HuH-7 (cell line): ENCODE results near the gene KIAA0319L.
"Not testable (repeated sequence)": the region's sequence is repeated elsewhere in the genome, so short reads cannot be mapped to it uniquely, and the experiment has no call there.

Experiments used
- DNase-seq: peaks from one replicate; pipeline ENCODE4 v3.0.0; 2011; ENCODE audit warnings: low spot score

The KIAA0319L gene

DNA sequence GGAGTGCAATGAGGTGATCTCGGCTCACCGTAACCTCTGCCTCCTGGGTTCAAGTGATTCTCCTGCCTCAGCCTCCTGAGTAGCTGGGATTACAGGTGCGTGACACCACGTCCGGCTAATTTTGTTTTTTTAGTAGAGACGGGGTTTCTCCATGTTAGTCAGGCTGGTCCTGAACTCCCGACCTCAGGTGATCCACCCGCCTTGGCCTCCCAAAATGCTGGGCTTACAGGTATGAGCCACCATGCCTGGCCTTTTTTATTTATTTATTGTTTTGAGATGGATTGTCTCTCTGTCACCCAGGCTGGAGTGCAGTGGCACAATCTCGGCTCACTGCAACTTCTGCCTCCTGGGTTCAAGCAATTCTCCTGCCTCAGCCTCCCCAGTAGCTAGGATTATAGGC, 24.4 kb upstream of the KIAA0319L start:
- DNase-seq, result not testable (repeated sequence)

DNA sequence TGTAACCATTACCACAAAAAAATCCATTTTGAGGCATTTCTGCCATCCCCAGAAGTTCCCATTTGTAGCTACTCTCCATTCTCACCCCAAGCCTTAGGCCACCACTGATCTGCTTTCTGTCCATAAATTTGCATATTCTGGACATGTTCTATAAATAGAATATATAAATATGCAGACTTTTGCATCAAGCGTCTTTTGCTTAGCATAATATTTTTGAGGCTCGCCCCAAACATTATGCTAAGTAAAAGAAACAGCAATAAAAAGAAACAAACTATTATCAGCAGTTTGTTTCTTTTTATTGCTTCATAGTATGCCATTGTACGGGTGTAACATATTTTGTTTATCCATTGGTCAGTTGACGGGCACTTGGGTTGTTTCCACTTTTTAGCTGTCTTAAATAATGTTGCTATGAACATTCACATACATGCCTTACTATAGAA, 23.8 kb upstream of the KIAA0319L start:
- no peak for DNase-seq

DNA sequence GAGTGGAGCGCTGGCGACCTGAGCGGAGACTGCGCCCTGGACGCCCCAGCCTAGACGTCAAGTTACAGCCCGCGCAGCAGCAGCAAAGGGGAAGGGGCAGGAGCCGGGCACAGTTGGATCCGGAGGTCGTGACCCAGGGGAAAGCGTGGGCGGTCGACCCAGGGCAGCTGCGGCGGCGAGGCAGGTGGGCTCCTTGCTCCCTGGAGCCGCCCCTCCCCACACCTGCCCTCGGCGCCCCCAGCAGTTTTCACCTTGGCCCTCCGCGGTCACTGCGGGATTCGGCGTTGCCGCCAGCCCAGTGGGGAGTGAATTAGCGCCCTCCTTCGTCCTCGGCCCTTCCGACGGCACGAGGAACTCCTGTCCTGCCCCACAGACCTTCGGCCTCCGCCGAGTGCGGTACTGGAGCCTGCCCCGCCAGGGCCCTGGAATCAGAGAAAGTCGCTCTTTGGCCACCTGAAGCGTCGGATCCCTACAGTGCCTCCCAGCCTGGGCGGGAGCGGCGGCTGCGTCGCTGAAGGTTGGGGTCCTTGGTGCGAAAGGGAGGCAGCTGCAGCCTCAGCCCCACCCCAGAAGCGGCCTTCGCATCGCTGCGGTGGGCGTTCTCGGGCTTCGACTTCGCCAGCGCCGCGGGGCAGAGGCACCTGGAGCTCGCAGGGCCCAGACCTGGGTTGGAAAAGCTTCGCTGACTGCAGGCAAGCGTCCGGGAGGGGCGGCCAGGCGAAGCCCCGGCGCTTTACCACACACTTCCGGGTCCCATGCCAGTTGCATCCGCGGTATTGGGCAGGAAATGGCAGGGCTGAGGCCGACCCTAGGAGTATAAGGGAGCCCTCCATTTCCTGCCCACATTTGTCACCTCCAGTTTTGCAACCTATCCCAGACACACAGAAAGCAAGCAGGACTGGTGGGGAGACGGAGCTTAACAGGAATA, 20.1 kb upstream of the KIAA0319L start:
- DNase-seq, result no peak

DNA sequence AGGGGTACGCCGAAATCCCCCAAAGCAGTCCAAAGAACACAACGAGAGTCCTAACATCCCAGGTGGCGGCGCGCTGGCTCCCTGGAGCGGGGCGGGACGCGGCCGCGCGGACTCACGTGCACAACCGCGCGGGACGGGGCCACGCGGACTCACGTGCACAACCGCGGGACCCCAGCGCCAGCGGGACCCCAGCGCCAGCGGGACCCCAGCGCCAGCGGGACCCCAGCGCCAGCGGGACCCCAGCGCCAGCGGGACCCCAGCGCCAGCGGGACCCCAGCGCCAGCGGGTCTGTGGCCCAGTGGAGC, 19.5 kb upstream of the KIAA0319L start:
- not testable (repeated sequence) for DNase-seq

DNA sequence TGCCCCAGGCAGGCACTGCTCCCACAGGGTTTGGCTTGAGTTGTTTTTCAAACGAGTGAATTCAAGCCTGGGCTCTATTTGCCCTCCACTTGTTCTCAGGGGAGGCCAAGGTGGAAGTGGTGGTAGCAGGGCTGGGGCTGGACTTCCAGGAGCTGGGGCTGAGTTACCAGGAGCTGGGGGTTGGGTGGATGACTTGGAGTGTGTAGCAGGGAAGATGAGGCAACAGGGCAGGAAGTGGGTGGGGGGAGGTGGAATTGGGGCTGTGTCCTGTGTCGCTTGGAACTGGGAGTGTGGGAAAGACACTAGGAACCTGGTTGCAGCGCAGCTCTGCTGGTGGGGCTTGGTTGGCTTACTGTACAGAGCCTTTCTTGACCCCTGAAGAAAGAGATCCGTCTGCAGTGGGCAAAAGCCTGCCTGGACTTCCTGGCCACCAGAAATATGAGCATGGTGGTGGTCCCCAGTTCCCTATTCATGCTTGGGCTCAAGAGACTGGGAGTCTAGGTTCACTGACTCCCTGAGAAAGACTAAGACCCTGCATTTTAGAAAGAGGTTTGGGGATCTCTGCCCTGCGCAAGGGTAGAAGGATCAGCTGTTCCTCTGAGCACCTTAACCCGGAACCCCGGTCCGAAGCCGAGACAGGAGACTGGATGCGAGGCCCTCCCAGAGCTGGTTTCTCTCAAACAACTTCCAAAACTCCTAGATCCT, 19.0 kb upstream of the KIAA0319L start:
- no peak for DNase-seq

DNA sequence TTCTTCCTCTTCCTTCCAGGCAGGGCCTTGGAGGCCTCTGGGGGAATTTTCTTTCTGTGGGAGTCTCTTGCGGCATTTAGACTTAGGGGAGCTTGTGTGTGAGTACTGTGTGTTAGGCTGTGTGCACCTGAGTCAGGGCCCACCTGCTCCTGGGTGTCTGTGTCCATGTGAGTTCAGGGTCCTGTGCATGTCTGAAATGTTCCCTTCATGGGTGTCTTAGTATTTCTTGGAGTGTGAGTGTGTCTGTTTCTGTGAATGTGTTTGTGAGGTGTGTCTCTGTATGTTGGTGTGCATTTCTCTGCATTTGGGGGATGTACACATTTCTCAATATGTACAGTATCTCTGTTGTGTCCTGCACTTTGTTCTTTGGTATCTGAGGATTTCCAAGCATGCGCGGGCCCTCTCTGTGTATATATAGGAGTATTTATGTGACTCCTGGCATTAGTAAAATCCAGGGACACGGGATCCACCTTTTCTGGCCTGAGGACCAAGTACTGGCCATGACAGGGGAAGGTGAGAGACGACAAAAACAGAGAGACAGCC, 18.3 kb upstream of the KIAA0319L start:
- DNase-seq, result no peak

DNA sequence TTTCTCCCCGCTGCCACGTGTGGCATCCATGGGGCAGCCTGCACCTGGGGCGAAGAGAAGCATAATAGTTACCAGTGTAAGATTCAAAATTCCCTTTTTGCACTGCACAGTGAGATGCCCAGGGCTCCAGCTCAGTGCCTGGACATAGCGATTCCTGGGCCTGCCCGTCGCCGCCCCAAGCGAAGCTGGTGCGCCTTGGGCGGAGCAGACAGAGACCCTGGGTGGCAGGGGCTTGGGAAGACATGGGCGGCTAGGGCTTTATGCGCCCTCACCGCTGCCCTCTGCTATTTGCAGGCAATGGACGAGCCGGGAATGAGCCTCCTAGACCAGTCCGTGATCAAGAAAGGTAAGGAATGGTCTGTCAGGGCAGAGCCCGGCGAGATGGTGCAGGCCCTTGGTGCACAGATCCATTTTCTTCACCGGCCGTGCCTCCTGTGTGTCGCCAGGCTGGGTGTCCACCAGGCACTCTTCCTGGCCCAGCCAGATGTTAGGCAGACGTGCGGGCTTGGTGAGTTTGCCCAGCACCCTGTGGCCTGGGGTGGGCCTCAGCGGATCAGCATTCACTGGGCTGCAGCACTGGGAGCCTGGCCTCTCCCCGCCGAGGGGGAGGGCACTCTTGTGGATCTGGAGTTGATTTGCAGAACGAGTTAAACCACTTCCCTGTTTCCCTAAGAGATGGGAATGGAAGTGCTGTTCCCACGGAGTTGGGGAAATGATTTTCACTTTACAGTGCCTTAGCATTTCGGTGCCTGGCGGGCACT, 17.6 kb upstream of the KIAA0319L start:
- no peak for DNase-seq

DNA sequence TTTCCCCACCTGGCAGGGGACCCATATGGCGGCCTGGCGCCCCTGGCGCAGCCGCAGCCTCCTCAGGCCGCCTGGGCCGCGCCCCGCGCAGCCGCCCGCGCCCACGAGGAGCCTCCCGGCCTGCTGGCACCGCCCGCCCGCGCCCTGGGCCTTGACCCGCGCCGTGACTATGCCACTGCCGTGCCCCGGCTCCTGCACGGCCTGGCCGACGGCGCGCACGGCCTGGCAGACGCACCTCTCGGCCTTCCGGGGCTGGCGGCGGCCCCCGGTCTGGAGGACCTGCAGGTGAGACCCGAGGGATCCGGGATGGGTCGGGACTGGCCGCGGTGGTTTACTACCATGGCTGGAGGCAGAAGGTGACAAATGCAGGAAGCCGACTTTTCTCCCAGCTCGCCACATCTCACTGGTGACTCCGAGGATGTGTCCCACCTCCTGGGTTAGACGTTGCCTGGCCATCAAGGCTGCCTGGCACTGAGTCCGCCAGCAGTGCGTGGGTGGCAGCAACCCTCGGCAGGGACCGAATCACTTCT, 17.0 kb upstream of the KIAA0319L start:
- DNase-seq, result no peak

DNA sequence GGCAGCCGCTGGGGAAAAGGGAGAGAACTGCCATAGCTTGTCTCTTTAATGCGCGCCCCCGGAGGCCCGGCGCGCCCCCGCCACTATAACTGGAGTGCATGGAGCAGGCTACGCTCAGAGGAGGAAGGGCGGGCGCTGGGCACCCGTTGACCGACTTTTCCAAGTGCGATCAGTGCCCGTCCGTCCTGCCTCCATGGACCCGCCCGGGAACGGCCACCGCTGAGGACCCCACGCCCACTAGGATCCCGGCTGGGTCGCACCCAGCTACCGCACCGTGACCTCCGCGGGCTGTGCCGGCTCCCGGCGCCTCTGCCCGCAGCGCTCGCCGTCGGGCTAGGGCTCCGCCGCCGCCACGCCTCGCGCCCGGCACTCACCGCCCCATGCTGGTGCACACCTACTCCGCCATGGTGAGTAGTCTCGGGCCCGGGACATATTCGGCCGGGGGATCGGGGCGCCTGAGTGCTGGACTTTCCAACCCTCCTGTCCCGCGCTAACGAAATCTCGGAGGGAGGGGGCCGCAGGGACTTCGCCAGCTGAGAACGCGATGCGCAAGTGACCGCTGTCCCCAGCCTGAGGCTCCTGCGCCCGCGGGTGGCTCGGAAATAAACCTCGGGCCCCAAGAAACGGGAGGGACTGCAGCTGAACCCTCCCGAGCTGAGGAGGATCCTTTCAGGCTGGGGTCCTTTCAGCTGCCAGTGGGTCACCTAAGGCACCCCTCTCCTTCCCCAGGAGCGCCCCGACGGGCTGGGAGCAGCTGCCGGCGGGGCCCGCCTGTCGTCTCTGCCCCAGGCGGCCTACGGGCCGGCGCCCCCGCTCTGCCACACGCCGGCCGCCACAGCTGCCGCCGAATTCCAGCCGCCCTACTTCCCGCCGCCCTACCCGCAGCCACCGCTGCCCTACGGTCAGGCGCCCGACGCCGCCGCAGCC, 16.3 kb upstream of the KIAA0319L start, which contains the start of gene TFAP2E:
Gene TFAP2E (plus strand): TSS at position 117 of the 927 bp plus-strand sequence. CDS start 264 bp downstream, at position 381.
- peak; percentile 71 for DNase-seq

DNA sequence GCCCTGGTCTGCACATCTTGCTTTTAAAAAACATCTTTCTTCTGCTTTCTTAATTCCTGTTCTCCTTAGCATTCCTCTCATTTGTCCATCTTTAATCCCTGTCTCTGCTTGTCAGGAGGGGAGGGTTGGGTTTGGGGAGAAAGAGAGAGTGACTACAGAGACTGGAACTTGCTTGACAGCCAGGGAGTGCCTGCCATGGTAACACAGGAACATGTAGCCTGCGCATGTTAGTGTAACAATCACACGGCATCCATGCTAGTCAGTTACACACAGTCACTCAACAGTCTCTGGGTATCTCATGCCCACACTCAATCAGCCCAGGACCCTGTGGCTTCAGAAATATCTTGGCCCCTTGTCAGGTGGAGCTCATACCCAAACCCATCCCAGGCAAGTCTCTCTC, 15.1 kb upstream of the KIAA0319L start:
- no peak for DNase-seq

DNA sequence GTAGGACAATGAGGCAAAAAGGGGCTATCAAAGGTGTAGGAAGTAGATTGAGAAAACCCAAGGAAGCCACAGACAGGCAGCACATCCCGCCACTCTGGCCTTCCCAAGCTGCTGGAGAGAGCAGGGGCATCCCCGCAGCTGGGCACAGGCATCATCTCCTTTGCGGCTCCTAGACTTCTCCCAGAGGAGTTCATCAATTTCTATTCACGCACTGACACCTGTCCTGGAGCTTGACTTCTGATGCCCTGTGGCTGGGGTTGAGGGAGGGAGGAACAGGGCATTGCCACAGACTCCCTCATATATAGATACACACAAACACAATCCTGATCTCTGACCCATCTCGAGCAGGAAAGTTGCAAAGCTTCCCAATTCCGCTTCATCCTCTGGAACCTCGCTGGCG, 14.1 kb upstream of the KIAA0319L start:
- DNase-seq, result no peak

DNA sequence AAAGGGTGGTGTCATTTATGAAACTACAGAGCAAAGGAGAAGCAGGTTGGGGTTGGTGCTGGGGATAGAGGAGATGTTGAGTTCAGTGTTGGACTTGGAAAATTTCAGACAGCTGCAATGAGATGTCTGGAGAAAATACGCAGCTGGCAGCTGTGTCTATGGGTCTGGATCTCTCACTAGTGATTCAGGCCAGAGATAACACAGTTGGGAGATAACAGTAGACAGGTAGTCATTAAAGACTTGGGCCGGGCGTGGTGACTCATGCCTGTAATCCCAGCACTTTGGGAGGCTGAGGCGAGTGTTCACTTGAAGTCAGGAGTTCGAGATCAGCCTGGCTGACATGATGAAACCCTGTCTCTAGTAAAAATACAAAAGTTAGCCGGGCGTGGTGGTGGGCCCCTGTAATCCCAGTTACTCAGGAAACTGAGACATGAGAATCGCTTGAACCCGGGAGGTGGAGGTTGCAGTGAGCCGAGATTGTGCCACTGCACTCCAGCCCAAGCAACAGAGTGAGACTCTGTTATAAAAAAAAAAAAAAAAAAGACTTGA, 13.5 kb upstream of the KIAA0319L start:
- DNase-seq, result no peak

DNA sequence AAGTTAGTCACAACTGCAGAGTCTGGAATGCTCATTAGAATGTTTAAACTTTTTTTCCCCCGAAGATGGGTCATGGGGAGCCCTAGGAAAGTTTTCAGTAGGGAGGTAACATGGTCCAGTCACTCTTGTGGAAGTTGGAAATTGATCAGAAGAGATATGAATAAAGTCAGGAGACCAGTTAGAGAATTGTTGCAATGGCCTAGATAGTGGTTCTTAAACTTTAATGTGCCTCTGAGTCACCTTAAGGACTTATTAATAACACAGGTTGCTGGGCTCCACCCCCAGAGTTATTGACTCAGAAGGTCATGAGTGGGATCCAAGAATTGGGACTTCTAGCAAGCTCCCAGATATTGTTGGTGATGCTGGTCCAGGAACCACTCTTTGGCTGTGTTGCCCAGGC, 12.7 kb upstream of the KIAA0319L start:
- DNase-seq, result no peak

DNA sequence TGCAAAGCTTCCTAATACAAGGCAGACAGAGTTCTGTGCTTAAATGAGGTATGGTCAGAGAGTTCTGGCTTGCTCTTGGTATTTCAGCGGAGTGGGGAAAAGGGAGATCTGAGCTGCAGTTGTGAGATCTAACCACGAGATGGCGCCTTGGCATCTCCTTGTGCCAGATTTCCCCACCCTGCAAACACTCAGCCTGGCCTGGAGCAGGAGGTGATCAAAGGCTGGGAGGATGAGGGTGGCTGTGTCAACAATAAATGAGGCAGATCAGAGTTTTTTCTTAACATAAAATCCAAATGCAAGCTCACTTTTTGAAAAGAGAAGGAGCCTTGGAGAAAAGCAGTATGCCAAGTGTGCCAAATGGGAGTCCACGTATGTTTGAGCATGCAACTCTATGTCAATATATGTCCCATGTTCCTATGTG, 11.8 kb upstream of the KIAA0319L start:
- peak; percentile 96 for DNase-seq

DNA sequence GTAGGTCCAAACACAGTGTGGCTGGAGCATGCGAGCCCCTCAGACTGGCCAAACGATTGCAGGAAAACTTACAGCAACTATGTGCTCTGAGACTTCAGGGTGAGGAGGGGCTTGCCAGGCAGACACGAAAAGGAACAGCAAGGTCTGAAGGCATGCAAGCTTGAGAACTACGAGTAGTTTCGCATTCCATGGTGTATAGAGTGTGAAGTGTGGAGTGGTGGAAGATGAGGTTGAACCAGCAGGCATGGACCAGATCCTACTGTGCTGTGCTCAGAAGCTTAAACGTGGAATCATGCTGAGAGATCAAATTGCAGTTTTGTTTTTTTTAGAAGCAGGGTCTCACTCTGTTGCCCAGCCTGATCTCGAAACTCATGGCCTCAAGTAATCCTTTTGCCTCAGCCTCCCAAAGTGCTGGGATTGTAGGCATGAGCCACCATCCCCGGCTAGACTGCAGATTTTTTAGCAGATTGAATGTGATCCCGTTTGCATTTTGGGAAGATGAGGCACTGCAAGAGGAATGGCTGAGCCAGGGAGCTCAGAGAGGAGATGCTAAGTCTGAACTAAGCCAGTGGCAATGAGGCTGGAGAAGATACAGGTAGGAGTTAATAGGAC, 10.8 kb upstream of the KIAA0319L start:
- DNase-seq, result no peak

DNA sequence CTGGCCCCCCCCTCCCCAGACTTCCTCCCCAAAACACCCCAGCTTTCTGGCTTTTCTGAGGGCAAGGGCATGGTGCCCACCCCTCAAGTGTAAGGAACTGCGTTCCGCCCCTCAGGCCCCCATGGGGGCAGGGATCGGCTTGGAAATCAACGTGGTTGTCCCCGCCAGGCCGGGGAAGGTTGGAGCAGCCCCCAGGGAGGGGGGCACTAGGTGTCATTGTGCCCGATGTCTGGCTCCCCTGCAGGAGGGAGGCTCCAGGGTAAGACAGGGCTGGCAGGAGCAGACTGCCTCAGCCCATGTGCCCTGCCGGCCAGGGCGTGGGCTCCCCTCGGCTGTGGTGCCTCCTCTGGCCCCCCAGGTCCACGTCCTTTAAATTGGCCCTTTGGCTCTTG, 8.5 kb upstream of the KIAA0319L start:
- no peak for DNase-seq

DNA sequence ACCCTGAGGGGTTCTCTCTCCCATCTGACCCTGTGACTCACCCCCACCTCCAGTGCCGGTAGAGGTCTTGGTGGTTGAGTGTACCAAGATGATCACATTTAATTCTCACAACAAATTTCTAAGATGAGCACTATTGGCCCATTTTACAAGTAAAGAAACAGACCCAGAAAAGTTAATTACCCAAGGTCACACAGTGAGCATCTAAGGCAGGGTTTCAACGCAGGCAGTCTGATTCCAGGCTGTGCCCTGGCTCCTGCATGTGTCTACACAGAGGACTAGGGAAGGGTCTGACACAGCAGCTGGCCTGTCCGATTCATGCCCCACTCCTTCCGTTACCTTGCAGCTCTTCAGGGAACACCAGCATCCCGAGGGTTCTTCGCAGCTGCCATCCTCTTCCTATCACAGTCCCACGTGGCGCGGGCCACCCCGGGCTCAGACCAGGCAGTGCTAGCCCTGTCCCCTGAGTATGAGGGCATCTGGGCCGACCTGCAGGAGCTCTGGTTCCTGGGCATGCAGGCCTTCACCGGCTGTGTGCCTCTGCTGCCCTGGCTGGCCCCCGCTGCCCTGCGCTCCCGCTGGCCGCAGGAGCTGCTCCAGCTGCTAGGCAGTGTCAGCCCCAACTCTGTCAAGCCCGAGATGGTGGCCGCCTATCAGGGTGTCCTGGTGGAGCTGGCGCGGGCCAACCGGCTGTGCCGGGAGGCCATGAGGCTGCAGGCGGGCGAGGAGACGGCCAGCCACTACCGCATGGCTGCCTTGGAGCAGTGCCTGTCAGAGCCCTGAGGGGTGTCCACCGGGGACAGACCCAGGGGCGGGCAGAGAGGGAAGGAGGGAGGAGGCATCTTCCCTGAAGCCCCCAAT, 7.9 kb upstream of the KIAA0319L start:
- DNase-seq, result no peak

DNA sequence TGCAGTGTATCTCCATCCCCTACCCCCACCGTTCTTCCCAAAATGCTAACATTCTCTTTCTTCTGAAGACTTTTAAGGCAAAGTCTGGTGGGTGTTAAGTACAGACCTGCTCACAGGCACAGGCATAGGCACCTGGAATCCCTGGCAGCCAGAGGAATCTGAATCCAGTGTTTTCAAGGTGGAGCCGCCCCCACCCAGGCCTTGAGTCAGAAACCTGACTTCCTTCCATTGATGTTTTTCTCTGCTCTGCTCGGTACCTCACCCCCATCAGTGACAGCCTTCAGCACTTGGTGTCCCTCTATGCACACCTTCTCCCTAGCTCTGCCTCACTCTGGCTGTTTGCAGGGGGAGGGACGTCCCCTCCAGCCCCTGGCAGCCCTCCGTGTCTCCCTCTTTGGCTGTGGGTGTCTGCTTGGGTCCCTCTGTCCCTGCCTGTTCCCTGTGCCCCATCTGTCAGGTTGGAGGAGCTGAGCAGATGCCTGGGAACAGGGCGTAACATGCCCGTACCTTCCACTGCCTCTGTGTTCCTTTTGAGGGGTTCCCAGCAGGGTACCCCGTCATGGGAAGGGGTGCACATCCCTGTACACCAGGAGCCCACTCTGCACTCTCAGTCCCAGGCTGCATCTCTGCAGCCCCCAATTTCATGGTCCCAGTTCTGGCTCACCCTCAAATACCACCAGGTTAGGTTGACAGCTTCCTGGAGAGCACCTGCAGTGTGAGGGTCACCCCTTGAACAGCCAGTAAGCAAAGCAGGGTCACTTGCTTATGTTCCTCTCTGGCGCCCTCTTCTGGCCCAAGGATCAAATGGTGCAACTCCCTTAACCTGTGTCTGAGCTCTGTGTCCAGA, 7.1 kb upstream of the KIAA0319L start:
- DNase-seq, result peak; percentile 90
